Fibroblast of skin of abdomen (primary cell): ENCODE data around the gene NFYC.

Experiments
- DNase-seq: peaks from one replicate; pipeline ENCODE4 v3.0.0-alpha.2; 2013

NFYC gene

DNA sequence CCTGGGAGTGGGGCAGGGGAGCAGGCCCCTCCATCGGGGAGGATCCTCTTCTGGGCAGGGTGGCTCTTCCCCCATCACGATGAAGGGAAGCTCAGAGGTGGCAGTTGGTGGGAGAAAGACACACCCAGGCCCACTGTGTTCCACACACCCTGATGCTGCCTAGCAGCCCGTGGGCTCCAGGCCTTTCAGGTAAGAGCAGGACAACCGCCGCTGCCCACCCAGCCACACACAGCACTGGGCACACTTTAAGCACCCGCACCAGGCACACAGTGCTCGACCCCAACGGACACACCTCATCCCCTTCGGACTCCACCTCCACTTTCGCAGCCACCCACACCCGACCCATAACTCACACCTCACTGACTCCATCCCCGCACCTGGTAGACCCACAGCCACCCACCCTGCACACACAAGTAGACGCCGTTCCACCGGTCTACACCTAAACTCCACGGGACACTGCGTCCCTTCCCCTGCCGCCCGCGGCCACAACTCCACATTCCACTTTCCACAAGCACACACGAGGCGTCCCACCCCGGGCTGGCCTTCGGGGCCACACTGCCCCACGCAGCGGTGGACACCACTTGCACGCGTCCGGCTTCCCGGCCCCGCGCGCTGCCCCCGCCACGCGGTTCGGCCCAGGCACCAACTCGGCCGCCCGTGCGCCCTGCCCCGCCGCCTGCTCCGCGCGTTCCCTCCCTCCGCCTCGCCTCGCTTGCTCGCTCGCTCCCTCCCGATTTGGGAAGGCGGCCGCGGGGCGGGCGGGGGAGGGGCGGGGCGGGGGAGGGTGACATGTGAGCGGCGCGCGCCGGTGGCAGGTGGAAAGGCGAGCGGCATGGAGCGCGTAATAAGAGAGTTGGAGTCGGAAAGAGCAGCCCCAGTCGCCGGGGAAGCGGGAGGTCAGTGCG is 91.7 kb downstream of the NFYC start, which contains the start of gene KCNQ4:
Gene KCNQ4 (plus strand): TSS at position 787 of the 905 bp plus-strand sequence. CDS start 307 bp downstream, outside the sequence.
- no peak for DNase-seq

DNA sequence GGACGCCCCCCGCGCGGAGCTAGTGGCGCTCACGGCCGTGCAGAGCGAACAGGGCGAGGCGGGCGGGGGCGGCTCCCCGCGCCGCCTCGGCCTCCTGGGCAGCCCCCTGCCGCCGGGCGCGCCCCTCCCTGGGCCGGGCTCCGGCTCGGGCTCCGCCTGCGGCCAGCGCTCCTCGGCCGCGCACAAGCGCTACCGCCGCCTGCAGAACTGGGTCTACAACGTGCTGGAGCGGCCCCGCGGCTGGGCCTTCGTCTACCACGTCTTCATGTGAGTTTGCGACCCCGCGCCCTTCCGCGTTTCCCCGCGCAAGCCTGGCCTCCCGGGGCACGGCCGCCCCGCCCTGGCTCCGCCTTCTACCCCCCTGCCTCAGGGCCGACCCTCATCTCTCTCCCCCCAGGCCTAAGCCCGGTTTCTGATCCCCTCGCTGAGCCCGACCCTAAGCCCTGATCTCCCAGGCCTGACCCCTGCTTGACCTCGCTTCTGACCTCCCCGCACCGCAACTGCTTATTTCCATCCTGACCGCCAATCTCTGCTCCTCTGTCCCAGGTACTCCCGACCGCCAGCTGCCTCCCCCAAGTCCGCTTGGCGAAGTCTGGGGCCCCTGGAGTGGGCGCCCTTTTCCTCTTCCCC is 92.8 kb downstream of the NFYC start:
- no peak for DNase-seq

DNA sequence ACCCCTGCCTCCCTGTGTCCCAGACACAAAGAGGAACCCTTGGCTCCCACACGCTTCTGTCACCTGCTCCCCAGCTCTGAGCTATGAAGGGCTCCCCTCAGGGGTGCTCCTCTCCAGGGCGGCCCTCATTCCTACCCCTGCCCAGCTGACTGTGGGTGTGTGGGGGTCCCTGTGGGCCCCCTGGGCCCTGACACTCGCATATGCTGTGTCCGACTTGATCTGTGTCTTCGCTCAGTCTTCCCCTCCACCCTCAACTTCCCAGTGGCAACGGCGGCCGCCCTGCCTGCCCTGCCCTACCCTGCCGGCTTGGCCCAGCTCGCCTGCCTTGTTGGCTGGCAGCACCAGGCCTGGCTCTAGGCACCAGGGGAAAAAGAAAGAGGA is 93.3 kb downstream of the NFYC start:
- no peak for DNase-seq

DNA sequence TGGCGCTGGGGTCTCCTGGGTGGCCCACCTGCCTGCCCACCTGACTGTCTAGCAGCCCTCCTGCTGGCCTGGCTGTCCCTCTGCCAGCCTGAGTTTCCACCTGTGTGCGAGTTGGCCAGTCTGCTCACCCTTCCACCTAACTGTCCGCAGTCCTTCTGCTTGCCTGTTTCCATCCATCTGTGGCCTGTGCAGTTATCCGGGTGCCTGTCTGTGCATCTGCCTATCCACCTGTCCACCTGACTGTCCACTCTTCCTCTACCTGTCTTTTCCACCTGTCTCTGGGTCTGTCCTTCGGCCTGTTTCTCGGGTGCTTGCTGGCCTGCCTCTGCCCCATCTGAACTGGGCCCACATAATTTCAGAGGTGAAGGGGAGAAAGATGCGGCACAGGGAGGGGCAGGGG is 93.9 kb downstream of the NFYC start:
- no peak for DNase-seq

DNA sequence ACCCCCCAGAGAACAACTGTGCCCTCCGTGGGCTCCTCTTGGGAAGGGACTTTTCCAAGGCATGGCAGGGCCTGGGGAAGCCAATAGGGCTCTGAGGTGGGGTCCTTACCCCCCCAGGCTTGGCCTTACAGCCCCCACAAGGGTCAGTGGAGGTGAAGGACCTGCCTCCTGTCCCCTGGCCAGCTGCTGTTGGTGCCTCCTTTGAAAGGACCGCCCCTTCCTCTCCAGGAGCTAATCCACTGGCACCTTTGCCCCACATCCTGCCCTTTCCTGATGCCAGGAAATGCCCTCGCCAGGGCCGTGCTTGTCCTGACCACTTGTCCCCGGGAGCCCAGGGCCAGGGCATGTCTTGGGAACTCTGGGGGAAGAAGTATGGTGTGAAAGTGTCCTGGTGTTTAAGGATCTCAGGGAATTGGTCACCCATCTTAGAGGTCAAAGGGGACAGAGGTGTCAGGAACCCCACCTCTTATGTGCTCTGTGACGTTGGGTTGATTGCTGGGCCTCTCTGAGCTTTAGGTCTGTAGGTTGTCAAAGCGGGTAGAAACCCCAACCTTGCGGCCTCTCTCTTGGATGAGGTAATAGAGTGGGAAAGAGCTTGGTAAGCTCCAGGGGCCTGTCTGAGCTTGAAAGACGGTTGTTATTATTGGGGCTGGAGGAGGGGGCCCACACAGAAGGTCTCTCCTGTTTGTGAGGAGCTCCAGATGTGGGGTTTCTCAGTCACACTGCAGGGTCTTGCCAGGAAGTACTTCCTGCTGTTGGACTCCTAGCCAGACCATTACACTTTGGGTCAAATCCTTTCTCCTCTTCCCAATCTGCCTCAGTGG is 94.9 kb downstream of the NFYC start:
- no peak for DNase-seq

DNA sequence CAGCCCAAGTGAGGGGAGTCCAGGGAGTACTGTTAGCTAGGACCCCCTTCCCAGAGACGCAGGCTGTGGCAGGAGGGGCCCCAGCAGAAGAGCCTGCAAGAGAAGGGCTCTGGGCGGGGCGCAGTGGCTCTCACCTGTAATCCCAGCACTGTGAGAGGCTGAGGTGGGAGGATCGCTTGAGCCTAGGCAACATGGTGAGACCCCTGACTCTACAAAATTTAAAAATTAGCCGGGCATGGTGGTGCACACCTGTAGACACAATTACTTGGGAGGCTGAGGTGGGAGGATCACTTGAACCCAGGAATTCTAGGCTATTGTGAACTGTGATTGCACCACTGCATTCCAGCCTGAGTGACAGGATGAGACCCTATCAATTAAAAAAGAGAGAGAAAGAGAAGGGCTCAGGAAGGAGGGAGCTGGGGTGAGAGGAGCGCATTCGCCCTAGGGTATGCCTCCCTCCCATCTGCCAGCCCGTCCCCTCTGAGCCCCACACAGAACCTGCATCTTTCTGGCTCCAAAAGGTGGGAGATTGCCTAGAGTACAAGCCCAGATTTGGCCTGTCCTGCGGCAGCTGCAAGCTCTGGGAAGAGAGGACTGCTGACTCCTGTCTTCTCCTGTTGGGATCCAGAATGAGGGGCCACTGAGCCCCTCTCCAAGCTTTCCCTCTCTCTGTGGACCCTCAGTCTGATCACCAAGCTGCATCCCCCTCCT is 95.6 kb downstream of the NFYC start:
- DNase-seq: no peak

DNA sequence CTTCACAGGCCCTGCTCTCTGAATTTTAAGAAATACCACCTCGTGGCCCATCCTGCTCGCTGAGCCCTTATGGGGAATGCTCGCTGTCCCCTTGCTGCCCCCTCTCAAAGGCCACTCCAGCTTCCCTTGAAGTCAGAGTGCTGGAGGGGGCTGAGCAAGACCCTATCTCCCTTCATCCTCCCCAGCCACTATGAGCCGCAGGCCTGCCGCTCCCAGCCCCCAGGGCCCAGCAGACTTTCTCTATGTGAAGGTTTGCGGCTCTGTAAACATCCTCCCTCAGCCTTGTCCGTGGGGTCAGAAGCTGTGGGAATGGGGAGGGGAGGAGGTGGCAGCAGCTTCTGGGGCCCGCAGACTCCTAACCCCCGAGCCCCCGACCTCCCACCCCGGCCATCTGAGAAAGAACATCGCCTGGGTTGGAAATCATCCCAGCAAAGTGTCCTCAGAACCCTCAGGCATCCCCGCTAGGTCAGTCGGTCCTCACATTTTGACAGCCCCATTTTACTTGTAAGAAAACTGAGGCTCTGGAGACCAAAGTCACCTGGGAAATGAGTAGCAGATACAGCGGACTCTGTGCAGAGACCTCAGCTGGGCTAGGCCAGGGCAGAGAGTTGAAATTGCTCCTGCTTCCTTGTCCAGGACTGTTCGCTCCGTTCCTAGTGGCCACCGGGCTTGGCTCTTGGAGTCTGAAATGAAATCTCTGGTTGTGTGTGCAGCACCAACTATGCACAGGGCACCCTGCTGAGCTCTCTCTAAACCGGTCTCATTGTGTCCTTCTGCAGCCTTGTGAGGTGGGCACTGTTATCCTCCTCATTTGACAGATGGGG is 96.4 kb downstream of the NFYC start:
- no peak for DNase-seq

DNA sequence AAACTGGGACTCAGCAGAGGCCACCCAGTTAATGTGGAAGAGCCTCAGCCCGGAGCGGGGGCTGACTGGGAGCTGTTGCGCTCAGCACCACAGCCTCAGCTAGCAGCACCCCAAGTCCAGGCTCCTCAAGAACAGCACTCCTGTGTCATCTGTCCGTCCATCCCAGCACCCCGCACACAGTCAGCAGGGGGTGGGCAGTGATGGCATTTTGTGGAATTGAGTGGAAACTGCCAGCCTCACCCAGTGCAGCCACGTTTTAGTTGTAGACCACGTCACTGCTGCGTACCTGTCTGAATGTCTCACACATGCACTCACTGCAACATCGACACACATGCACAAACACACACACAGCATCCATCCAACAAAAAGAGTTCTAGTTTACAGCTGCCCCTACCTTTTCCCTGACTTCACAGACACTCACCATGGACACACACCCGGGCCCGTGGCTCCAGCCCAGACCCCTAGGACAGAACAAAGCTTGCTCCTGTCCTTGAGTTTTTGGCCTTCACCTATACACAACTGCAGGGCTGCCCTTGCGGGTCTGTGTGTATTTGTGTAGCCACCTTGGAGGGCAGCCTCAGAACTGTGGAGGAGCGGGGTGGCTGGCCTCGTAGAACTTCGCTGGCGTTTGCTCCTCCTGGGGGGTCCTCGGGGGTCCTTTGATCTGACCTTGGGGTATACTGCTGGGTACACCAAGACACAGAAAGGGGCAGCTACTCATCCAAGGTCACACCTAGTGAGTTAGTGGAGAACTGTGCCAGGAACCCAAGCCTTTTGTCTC is 97.2 kb downstream of the NFYC start:
- no peak for DNase-seq

DNA sequence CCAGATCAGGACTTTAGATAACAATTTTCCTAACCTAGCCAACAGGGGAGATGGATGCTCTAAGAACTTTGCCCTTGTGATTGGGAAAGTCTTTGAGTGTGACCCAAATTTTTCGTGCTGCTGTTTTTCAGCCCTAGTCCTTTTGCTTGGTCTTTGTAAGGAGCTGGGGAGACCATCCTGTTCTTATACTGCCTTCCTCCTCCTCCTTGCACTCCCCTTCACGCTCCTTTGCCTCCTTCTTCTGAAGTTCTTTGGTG is 97.8 kb downstream of the NFYC start:
- DNase-seq: no peak

DNA sequence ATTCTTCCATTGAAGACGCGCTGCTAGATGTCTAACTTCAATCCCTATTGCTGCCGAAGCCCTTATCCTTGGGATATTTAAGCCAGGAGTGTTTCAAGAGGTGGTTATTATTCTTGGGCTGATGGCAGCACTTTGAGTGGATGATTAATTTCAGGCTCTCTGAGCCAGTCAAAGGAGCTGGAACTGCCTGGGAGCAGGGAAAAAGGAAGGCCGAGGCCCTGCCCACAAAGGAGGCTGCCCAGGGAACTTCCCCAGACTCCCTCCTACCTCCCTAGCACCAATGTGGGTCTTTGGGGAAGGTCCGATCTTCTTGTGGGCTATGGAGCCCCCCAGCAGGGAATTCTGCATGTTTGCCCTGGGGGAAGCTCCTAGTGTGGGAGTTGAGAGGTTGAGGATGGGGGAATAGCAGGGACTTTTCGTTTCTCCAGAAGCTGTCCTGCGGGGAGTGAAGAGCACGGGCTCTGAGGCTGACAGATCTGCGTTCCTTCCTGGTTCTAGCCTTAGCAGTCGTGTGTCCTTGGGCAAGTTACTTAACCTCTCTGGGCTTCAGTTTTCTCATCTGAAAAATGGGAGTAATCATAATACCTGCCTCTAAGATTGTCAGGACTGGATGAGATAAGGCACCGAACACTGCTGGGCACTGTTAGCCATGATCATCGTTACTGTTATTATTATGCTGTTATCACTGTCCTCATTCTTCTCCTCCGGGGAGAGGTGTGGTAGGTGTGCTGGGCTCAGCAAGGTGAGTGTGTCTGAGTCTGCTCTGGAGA is 98.3 kb downstream of the NFYC start:
- DNase-seq: no peak

DNA sequence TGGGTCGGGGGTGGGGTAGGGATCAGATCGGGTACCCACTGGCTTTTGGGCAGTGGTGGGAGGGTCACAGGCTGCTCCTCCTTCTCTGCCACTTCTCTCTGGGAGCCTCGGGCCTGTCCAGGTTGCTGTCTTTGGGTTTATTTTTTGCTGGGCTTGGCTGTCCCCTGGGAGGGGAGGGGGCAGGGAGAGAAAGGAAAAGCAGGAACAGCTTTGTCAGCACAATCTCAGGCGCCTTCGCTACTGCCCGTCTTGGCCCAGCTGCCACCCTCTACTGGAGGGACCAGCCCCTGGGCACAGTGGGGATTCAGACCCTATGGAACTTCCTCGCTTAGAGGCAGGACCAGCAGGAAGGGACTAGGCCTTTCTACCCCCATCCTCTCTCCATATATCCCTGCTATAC is 100.5 kb downstream of the NFYC start:
- no peak for DNase-seq

DNA sequence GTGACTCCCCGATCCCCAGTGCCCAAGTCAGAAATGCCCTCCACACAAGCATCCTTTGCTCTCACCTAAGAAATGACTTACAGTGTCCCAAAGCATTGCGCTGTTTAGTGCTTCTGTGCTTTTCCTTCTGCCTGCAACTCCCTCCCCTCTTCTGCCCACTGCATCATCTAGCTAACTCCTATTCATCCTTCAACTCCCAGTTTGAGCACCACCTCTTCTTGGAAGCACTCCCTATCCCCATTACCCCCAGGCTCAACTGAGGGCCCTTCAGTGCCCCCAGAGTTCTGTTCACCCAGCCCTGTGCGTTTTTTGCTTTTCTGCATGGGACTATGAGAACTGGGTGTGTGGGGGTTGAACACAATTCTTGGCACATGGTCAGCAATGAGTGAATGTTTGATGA is 102.1 kb downstream of the NFYC start:
- no peak for DNase-seq

DNA sequence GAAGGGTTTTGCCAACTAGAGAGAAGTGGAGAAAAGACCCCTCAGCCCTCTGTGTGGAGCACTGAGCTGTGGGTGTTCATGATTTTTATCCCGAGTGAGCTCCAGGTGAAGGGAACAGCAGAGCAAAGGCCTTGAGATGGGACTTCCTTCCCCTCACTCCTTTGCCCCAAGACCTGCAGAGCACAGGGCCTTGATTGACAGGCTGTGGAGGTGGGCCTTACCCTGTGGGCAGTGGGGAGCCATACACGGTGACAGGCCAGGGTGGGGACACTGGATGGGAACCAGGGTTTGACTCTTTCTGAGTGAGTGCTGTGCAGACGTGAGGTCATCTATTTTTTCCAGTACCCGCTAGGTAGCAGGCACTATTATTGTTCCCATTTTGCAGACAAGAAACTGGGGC is 102.5 kb downstream of the NFYC start:
- DNase-seq: no peak

DNA sequence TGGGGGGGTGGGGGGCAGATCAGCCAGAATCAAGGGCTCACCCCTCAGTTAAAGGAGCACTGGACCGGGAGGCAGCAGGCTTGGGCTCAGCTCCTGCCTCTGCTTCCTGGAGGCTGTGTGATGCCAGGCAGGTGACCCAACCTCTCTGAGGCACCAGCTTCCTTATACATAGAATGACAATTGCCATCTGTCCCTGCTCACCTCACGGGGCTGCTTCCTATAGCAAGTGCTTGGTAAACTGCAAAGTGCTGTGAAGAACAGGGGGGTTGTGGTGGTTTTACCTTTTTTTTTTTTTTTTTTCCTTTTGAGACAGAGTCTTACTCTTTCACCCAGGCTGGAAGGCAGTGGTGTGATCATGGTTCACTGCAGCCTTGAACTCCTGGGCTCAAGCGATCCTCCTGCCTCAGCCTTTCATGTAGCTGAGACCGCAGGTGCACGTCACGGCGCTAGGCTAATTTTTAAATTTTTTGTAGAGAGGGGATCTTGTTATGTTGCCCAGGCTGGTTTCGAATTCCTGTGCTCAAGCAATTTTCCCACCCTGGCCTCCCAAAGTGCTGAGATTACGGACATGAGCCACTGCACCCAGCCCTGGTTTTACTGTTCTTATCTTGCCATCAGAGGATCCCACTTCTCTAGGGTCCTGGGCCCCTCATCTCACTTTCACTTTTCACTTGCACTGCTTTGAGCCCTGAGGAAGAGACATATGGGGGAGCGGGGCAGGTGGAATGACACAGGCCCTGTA is 103.6 kb downstream of the NFYC start:
- DNase-seq: no peak

DNA sequence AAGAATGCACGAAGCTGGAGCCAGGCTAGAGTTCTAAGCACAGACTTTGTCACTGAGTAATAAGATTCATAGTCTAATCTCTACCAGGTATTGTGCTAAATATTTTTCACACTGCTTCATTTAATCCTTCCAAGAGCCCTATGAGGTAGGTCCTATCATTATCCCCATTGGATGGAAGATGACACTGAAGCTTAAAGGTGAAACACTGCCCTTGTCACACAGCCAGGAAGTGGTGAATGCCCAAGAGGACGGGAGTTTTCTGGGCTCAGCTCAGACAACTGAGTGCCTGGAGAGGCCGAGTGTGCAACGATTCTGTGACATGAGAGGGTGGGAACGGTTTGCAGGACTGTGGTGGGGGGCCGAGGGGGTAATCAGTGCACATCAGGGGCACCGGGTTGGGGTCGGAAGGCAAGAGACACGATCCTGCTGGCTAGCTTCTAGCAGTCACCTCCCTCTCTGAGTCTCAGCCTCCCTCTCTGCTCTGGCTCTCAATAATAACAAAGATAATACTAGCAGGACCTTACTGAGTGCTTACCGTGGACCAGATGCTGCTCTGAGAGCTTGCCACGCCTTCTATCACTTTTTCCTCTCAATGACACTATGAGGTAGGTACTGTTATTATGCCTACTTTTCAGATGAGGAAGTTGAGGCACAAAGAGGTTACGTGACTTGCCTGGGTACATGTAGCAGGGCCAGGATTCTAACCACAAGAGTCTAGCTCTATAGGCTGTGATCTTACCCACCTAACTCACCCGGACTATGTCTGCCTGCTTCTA is 104.5 kb downstream of the NFYC start:
- no peak for DNase-seq

DNA sequence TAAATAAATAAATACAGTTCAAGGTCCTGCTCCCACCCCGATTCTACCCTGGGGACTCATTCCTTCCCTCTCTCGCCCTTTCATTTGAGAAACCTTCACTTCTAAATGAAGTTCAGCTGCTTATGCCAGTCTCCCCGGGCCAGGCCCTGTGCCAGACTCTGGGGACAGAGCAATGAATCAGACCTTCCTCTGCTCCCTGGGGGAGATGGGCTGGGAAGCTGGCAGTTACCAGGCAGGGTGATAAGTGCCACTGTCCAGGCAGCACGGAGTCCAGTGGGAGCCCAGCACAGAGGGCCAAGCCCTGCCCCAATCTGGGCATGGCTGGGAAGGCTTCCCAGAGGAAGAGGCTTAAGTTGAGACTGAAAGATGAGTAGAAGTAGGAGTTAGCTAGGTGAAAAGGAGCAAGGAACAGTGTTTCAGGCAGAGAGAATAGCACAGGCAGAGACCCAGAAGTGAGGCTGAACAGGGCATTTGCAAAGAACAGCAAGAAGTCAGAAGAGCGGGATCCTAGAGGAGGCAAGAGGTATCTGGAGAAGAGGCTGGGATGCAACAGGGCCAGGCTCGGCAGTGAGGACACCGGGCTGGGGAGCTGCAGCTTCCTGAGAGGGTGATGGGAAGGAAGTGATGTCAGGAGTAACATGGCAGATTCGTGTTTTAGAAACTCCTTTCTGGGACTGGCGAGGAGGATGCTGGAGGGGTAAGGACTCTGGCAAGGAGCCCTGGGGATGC is 105.6 kb downstream of the NFYC start:
- DNase-seq: no peak

DNA sequence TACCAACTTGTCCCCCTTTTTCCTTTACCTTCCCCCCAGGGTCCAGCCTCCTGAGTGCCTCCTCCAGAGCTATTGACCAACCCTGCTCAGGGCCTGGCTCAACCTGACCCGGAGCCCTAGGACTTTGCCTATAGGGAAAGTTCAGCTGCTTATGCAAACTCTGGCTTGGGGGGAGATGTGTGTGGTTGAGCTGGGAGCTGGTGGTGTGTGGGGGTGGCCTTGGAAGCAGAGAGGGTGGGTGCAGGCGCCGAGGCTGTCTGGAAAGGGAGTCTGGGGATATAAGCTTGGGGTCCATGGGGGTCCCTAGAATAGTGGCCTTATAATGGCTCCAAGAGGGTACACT is 106.1 kb downstream of the NFYC start:
- DNase-seq: no peak
